T-helper 2 cell treated with Interferon-gamma antibody and Interleukin-4, amounts not matched to agents 100 ng/mL and 5 ng/mL, for 36 hours (primary cell): ENCODE results near the gene NCKAP5. TPM values are rescaled to one million over a fixed set of nuclear protein-coding genes. Genes with fewer than 3 reads are reported as not detected.
"Not testable (repeated sequence)": the region's sequence is repeated elsewhere in the genome, so short reads cannot be mapped to it uniquely, and the experiment has no call there.

Experiments used
- intact Hi-C: fragments of 100-400 bp; cut with micrococcal nuclease; formaldehyde crosslinking; loops from one replicate; pipeline ENCODE4 v1.15.1; 2023
- total RNA-seq: library from RNA; stranded (reverse); gene quantifications from 2 replicates; pipeline ENCODE4 v1.2.3, GENCODE V29; 2022

NCKAP5 gene
- total RNA-seq, 1 donor from 2014 or later = not detected

DNA sequence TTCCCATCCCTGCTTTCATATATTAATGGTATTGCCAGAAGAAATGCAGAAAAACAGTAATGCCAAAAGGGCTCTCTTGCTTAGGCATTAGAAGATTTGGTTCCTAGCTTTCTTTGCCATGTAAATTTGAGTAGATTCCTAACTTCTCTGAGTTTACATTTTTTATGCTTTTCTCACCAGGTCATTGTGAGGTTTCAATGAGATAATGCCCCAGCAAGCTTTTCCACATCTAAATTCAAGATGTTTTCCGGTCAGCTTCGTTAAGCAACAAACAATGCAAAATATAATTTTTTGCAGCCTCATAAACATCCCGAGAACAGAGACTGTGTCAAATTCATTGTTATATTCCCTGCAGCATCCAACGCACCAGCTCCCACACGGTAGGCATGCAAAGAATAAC, 44.9 kb downstream of the NCKAP5 start:
- intact Hi-C loops = no loop called here

DNA sequence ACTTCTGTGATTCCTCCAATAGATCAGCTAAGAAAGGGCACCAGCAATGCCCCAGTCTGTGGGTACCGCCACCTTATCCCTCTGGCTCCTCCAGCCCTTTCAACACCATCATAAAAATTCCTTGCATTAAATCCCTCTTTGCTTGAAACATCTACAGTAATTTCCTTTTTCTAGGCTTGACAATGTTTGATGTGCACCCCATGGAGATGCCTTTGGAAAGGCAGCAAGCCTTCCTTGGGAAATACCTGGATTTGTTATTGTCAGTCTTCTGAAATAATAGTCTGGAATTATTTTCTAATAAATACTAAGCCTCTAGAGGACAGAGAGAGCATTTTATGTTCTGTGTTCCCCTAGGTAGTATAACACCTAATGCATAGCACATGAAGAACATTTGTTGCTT, 46.1 kb downstream of the NCKAP5 start:
- intact Hi-C loops = no loop called here

DNA sequence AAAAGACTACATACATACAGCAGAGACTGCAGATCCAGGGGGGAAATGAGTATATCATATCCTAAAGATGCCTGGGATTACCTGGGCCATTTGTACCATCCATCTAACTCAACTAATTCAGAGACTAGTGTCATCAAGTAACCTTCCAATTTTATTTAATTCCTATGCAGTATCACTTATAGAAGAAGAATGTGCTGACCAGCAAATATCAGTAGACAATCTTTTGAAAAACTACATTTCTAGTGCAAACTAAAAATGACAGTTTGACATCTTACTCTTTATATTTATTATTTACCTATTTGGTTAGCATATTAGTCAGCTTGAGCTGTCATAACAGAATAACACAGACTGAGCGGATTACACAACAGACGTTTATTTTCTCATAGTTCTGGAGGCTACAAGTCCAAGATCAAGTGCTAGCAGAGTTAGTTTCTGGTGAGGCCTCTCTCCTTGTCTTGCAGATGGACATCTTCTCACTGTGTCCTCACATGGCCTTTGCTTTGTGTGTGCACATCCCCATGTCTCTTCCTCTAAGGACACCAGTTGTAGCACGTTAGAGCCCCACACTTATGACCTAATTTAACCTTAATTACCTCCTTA, 47.0 kb downstream of the NCKAP5 start:
- intact Hi-C loops = no loop called here

DNA sequence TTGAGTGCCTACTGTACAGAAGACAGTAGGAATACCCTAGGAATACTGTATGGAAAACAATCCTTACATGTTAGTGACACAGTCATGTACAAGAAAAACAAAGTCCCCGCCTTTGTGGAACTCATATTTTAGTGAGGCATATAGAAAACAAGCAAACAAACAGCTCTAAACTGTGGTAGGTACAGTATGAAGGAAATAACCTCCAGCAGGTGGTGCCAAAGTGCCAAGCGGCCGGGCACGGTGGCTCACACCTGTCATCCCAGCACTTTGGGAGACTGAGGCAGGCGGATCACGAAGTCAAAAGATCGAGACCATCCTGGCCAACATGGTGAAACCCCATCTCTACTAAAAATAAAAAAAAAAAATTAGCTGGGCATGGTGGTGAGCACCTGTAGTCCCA, 48.6 kb downstream of the NCKAP5 start:
- intact Hi-C loops = not testable (repeated sequence)

DNA sequence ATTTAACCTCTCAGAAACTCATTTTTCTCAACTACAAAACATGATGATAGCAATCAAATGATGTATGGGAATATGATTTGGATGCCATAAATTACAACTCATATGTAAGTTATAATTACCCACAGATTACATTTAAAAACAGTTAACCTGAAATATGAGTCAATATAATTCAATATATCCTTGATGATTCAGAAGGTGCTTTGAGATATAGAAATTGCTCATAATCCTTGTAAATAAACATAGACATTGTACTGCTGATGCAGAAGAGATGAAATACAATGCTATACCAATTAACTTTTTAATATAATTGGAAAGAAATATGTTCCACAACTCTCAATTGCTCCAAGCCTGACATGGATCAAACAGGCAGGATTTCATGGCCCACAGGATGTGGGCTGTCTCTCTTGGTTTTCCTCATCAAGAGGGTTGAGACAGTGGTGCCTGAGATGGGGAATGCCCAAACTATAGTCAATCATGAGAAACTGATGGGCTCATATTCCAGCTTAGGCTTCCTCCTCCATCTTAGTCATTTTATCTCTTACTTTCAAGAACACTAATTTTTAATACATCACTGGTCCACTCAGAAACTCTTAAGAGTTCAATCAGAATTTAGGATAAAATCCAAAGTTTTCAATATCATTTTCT, 49.4 kb downstream of the NCKAP5 start:
- intact Hi-C loops = no loop called here

DNA sequence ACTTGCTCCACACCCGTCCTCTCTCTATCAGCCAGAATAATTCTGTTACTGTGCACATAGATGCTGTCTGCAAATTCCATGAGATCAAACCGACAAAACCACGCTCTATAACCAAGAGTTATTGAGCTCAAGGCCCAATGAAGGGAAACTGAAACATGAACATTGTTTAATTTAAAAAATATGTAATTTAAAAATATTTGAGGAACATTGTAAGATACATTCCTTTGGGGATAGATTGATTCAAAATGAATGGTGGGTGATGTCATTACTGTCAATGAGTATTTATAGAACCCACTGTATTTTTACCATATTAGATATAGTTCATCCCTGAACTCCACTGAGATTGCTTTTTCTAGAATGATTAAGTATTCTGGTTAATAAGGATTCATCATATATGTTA, 50.4 kb downstream of the NCKAP5 start:
- intact Hi-C loops = no loop called here

DNA sequence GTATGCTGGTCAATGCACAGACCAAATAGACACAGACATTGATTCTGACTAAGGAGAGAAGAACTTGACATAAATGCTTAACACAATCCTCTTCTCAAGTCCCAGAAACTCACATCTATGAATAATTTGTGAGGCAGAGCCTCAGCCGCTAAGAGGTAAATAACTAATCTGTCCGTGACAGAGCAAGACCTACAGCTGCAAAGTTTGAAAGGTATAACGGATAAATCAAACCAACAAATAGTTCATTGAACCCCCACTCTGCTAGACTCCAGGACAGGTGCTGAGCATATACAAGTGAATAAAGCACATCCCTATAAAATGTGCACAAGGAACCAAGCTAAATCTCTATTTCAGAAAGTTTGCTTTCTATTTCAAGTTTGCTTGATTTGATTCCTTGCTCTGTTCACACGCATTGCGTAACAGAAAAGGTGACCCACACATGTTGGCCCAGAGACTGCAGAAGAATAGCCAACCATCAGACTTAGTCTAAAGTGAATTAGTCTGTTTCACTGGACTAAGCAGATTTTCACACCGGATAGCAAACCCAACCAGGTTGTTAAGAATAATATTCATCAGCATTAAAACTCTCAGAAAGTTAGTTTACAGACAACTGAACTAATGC, 51.7 kb downstream of the NCKAP5 start:
- intact Hi-C loops = no loop called here

DNA sequence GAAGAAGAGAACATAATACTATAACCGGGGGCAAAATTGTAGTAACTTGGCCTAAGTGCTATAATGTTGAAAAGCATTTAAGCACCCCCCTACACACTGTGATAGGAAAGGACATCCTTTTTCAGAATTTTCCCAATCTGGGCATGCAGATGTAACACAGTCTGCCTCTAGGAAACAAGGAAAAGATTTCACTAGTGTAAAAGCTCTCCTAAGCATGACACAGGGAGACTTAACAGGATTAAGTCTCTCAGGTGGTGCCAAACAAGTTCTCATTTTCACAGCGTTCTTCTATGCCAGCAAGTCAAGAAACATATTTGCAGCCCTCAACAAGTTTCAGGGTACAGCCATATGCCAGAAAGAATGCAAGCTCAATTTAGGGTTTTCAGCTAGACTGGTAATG, 53.0 kb downstream of the NCKAP5 start:
- intact Hi-C loops = no loop called here

DNA sequence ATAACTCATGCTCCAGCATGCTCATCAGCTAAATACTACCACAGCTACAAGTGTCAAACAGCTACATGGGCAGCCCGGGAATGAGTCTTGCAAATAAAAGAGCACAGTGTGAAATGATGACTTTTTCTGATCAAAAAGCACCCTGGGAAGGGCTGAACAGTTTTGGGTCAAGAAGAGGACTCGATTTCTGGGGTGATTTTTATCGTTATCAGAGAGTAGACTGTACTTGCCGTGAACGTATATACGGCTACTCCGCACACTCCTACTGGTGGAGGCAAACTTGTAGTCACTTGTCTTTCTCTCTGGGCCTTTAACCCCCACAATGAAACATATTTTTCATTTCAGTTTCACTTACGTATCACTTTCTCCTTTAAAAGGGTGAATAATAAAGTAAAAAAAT, 54.4 kb downstream of the NCKAP5 start:
- intact Hi-C loops = no loop called here

DNA sequence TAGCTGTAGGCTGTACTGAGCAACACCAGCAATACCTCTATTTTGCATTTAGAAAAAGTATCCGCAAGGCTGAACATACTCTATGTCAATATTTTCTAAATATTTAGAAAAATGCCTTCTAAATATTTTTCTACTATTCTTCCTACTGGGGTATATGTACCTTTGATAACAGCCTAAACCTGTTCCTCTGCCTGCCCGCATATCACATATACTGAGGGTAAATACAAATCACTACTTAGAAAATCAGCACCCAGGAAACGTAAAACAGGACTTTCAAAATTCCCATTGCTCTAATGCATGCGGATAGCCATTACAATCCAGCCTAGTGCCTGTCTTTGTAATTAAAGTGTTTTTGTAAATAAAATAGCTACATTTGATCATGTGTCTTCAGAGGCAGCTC, 56.1 kb downstream of the NCKAP5 start:
- intact Hi-C loops = no loop called here

DNA sequence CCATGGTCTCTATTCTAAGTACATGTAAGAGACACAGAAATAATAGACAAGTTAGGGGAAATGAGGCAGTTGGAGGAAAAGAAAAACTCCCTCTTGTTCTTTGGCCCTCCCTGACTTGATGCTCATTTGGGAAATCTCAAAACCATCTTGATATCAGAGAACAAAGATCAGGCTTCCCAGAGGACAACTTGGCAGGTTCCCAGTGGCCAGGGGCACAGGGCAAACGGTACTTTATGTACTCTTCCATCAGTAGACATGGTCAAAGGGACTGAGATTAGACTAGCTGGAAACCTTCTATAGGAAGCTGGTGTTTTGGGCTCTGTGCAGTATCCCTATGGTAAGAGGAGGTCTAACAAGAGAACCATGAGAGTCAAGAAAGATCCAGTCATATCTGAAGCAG, 56.6 kb downstream of the NCKAP5 start:
- intact Hi-C loops = no loop called here

DNA sequence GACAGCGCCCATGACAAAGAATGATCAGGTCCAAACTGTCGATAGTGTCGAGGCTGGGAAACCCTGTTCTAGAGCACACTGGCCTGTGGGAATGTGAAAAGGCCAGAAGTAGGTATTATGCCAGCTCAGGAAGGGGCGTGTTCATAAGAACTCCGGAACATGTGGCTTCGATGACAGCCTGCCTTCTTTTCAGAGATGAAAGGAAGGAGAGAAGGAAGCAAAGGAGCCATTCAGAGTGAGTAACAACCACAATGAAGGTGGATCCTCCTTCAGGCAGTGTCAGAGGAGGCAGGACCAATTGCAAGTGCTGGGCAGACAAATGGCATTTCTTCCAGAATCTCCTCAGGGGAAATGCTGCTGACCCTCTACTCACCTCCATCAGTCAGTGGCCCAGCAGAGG, 58.5 kb downstream of the NCKAP5 start:
- intact Hi-C loops = no loop called here

DNA sequence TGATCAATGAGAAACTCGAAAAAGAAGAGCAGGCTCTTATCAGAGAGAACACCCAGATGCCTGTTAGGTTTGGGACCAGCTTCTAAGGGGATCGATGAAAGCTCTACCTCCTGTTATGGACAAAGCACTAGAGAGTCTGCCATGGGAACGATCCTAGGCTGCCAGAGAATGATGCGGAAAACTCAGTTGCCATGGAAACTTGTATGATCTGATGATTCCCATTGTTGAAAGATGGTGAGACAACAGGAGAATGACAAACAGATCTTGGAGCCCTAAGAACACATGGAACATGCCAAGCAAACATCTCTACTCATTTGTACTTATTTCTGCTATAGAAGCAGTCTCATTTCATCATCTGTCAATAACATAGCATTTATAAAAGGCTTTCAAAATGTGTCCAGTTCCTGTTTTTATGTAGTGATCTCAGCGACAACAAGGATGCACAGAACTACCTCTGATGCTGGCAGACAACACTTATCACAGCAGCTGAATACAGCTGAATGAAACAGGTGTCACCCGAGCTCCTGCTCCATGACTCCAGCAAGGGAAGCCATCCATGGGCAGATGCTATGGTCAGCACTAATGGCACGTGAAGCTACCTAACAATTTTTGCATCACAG, 59.6 kb downstream of the NCKAP5 start:
- intact Hi-C loops = no loop called here

DNA sequence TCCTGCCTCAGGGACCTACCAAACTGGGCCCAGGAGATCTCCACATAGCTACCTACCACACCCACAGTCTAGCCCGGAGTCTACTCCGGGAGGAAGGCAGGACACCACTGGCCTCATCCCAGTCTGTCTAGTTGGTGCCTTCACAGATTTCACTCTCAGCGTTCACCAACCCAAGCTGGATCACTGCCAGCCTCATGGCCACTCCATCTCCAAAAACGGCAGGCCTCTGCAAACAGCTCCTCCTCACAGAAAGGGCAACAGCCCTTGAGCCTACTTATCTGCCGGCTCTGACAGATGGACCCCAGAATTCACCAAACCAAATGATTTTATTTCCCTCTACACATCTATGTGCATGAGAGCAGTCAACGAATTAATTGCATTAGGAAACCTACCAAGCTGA, 61.3 kb downstream of the NCKAP5 start:
- intact Hi-C loops = no loop called here

DNA sequence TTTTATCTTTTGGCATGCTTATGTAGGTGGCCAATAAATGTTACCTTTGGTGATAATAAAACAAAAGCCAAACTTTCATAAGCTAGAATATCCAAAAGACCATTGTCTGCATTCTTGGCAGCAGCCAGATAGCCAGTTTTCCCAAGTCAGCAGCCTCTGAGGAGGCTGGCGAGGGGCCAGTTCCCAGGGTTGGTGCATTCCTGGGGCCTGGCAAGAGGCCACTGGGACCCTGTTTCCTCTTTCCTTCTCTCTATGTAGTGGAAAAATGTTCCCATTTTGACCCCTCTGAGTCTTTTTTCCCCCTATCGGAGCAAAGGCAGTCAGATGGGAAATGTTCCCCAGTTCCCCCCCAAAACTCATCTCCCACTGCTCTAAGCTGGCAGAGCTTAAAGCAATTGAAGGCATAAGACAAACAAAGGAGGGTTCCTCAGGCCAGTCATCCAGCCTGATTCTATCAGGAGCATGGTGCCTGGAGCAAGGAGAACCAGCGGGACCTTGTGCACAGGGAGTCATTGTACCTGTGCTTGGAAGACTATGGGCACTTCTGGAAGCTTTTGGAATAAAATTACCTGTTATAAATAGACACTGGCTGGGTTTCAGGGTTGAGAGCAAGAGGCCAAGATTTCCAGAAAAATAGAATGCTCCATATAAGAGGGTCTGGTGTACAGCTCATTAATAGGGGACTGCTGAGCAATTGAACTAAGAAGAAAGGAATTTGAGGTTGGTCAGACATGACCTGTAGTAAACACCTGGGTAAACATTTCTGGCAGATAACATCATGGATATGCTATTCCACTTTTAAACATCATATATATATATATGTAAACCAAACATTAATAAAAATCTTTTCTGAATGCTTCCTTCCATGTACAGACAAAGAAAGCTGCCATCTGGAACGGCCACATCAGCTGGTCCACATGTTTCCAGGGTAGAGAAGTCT, 63.4 kb downstream of the NCKAP5 start:
- intact Hi-C loops = no loop called here

DNA sequence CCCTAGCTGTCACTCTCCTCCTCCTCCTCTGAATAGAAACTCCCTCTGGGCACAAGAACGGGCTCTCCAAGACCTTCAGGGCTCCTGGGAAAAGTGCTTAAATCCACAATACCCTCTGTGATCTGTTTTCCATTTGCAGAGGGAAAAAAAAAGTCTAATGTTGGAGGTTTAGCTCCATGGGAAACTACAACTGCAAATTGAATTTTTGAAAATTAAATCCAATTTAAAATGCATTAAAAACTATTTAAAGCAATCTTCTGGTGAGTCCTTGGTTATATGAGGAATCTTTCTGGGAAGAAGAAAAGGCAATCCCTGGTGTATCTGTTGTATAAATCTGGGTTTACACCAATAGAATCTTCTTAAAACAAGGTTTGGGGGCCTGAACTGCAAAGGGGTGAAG, 64.3 kb downstream of the NCKAP5 start:
- intact Hi-C loops = no loop called here

DNA sequence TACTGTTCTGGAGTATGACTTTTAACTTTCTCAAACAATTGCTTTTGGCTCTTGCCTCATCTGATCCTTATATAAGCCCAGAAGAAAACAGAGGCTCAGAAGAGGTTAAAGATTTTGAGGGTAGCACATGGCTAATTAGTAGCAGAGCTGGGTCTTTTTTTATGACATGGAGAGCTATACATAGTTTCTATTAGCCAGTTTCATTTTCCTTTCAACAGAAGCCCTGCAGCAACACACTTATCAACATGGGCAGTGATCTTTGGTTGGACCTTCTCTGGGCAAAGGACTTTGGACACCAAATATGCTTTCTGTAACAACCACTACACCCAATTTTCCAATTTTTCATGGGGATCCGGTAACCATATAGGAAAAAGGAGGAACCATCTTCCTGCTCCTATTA, 64.9 kb downstream of the NCKAP5 start:
- intact Hi-C loops = no loop called here

DNA sequence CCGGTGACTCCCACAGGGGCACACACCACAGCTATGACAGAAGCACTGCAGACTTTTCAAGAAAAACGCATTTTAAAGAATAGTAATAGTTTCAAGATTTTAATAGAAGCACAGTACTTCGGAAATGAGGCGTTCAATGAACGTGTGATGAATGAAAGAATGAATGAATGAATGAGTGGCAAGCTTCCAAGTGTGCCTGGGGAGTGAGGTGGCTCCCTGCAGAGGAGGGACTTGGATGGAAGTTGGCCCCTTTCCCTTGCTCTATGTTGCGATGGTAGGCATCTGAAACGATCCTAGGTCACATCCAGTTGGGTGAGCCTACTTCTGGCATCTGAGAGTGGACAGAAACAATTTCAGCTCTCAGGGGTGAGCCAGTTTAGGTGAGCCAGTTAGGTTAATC, 65.6 kb downstream of the NCKAP5 start:
- intact Hi-C loops = no loop called here

DNA sequence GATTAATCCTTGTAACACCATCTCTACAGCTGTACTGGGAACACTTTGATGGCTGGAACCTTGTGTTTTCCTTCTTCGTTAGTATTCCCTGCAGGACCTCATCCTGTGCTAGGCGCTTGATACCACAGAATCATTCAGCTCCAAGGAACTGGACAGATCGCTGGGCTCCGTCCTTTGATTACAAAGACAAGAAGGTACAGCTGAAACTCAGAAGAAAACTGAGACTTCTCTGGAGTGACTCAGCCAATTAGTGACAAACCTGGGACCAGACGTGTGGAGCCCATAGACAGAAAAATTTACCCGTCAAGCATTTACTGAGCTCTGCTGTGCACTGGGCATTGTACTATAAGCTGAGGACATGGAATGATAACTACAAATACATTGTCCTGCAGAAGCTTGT, 67.3 kb downstream of the NCKAP5 start:
- intact Hi-C loops = no loop called here

DNA sequence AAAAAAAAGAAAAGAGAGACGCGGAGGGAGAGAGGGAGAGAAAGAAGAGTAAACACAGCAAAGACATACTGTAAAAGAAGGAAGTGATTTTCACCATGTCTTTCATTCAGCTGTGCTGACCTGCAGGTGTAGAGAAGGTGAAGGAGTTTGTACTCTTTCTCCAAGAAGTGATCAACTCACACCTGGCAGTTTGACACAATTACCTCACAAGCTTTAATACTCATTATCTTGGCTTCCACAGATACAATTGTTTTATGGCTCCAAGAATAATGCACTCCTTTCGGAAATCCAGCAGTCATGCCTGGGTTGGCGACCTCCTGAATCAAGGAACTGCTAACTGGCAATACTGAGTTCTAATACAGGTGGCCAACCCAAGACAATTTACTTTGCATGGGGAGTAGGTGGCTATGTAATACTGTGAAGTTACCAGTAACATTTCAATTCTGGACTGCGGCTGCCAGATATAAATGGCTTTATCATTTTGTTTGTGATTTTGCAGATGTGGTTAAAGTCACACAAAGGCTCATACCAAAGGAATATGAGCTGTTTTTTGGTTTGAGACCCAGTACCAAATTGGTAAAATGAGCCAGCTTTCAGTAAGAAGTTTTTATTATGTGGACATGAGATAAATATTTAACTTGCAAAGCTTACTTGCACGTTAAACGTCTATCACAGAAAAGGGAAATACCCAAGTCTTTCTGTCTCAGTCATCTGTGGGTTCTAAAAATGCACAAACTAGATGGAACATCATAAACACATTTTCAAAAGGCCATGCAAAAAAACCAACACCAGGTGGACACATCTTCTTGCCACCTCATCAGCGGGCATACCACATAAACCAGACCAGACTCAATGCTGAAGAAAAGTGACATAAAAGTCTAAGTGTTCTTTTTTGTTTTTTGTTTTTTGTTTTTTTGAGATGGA, 69.3 kb downstream of the NCKAP5 start:
- intact Hi-C loops = no loop called here
